ENCODE data around the gene RASGRF1. TPM values are rescaled to one million over a fixed set of nuclear protein-coding genes. Genes with fewer than 3 reads are reported as not detected.

RASGRF1 gene
- total RNA-seq, 6 experiments from 2014 or later: 0.29 TPM; not detected in 5

- 86% methylated on average over 10 of the region's 10 CpGs for WGBS (ENCODE audit: insufficient coverage, low coverage, low lambda C conversion rate, missing lambda C conversion rate)
- Histone ChIP-seq H3K4me1 (peaks cover 0 to 5% (median 0%) of the 10 kb centered on the region in 4 donors), H3K4me3 (no peak overlapping the region), H3K36me3 (no peaks in the 10 kb centered on the region), H3K27ac (no peak overlapping the region), H3K9me3 (no peaks in the 10 kb centered on the region), H3K27me3 (no peaks in the 10 kb centered on the region)
- intact Hi-C loops (cut with DNase I): loop anchor here in 1 of 2 donors (10.0 kb wide), 1 partner anchor 53 kb away; no protein-coding TSS in a partner anchor
- ATAC-seq: no peak
- TF ChIP-seq POLR2A (IDR thresholded peaks at IDR 0.05): no peak
- TF ChIP-seq, protein P1, sequence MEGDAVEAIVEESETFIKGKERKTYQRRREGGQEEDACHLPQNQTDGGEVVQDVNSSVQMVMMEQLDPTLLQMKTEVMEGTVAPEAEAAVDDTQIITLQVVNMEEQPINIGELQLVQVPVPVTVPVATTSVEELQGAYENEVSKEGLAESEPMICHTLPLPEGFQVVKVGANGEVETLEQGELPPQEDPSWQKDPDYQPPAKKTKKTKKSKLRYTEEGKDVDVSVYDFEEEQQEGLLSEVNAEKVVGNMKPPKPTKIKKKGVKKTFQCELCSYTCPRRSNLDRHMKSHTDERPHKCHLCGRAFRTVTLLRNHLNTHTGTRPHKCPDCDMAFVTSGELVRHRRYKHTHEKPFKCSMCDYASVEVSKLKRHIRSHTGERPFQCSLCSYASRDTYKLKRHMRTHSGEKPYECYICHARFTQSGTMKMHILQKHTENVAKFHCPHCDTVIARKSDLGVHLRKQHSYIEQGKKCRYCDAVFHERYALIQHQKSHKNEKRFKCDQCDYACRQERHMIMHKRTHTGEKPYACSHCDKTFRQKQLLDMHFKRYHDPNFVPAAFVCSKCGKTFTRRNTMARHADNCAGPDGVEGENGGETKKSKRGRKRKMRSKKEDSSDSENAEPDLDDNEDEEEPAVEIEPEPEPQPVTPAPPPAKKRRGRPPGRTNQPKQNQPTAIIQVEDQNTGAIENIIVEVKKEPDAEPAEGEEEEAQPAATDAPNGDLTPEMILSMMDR (IDR thresholded peaks at IDR 0.05): no peak
- DNase-seq: no peak
Observed at GRCh38 chr15:78977591-78978347, 112.8 kb downstream of the RASGRF1 start.

DNA sequence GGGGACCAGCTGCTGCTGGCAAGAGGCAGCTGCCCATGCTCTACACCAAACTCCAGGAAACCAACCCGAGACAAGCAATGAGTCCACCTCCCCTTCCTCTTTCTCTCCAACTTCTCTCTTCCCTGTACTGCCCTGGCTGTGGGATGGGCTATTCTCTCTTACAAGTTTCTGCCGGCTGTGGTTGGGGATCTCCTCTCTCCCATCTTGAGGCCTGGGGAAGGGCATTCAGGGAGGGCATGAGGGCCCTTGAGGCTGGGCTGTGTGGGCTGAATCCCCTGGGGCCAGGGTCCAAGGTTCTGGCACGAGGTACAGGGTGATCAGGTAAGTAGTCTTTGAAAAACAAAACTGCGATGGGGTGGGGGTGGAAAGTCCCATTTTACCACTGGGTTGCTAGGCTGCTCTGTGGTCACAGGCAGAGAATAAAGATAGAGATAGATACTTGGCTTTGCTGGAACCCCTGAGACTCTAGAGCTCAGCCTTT, 113.4 kb downstream of the RASGRF1 start:
- TF ChIP-seq, protein P1 (IDR thresholded peaks at IDR 0.05): no peak
- TF ChIP-seq POLR2A (IDR thresholded peaks at IDR 0.05): no peak
- Histone ChIP-seq H3K27ac (no peak overlapping the region), H3K4me3 (no peak overlapping the region), H3K4me1 (peaks cover 0 to 5% (median 0%) of the 10 kb centered on the region in 4 donors), H3K36me3 (no peaks in the 10 kb centered on the region), H3K9me3 (no peaks in the 10 kb centered on the region), H3K27me3 (no peaks in the 10 kb centered on the region)
- WGBS (ENCODE audit: insufficient coverage, low coverage, low lambda C conversion rate, missing lambda C conversion rate): 56% methylated on average over 3 of the region's 4 CpGs
- no peak for DNase-seq
- intact Hi-C loops (cut with DNase I): loop anchor here in 1 of 2 donors (10.0 kb wide), 1 partner anchor 52 kb away; no protein-coding TSS in a partner anchor
- ATAC-seq: peak in 3 of 4 donors; percentile 28 to 47 (median 40)

DNA sequence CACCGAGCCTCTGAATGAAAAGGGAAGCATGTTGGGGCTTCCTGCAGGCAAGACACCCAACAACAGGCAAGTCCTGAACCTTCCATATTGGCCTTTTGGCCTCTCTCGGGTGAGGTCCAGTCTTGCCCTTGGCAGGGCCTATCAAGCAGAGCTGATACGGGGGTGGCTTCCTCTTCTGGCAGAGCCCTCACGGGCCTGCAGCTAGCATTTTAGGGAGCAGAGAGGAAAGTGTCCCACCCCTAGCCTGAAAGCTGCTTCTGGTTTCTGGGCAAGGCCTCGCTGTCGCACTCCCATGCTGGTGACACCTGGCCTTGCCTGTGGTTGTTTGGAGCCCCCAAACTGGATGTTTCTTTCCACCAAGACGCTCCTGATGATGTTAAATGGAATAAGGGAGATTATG, 113.9 kb downstream of the RASGRF1 start:
- no peaks in the 10 kb centered on the region for H3K9me3 ChIP-seq
- ATAC-seq (peak in 1 of 4 donors; percentile 22), DNase-seq (no peak)
- no peaks in the 10 kb centered on the region for H3K27me3 ChIP-seq
- peaks cover 0 to 5% (median 0%) of the 10 kb centered on the region in 4 donors for H3K4me1 ChIP-seq
- intact Hi-C loops (cut with DNase I): loop anchor here in 1 of 2 donors (10.0 kb wide), 1 partner anchor 52 kb away; no protein-coding TSS in a partner anchor
- 70% methylated on average over 4 of the region's 7 CpGs for WGBS (ENCODE audit: insufficient coverage, low coverage, low lambda C conversion rate, missing lambda C conversion rate)
- no peak overlapping the region for H3K27ac ChIP-seq
- no peak overlapping the region for H3K4me3 ChIP-seq
- TF ChIP-seq, protein P1 (IDR thresholded peaks at IDR 0.05): no peak
- TF ChIP-seq POLR2A (IDR thresholded peaks at IDR 0.05): no peak
- H3K36me3 ChIP-seq: no peaks in the 10 kb centered on the region

DNA sequence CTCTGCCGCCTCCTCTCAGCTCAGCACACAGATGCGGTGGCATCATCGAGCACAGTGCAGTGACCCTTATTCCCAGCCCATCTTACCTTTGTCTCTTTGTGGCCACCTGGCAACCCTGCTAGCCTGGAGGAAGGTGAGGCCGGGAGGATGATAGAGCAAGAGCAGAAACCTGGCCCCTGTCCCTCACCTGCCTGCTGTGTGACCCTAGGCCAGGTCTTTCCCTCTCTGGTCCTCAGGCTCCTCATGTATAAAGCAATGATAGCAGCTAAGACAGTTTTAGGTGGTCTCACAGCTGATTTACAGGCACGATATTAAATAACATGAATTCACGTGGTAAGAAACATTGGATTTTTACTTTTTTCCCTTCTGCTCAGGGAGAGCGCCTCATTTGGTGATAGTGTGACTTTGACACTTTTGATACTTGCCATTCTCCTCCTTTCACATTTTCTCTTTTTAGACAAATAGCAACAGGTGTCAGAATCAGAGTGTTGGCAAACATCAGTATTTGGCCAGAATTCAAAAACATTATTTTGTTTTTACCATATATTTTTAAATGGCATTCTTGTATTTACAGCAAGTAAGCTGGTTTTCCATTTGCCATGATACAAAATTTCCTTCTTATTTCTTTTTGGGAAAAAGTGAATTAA, 116.2 kb downstream of the RASGRF1 start:
- WGBS (ENCODE audit: insufficient coverage, low coverage, low lambda C conversion rate, missing lambda C conversion rate): 71% methylated on average over 3 of the region's 7 CpGs
- intact Hi-C loops (cut with DNase I): loop anchor here in 1 of 2 donors (10.0 kb wide), 1 partner anchor 50 kb away; no protein-coding TSS in a partner anchor
- DNase-seq: no peak
- Histone ChIP-seq H3K27me3 (no peaks in the 10 kb centered on the region), H3K4me1 (peaks cover 0 to 19% (median 10%) of the 10 kb centered on the region in 4 donors), H3K9me3 (no peaks in the 10 kb centered on the region), H3K36me3 (no peaks in the 10 kb centered on the region), H3K4me3 (no peak overlapping the region), H3K27ac (no peak overlapping the region)
- TF ChIP-seq, protein P1 (IDR thresholded peaks at IDR 0.05): no peak
- TF ChIP-seq POLR2A (IDR thresholded peaks at IDR 0.05): no peak
- no peak for ATAC-seq
